A204.1 (cell line): ENCODE data around the gene DAB2IP.

Experiments
- FAIRE-seq: peaks from 2 replicates; lab custom pipeline; 2012; peaks lifted over from hg19 to GRCh38; lab: Jason Lieb, UNC

Gene DAB2IP

DNA sequence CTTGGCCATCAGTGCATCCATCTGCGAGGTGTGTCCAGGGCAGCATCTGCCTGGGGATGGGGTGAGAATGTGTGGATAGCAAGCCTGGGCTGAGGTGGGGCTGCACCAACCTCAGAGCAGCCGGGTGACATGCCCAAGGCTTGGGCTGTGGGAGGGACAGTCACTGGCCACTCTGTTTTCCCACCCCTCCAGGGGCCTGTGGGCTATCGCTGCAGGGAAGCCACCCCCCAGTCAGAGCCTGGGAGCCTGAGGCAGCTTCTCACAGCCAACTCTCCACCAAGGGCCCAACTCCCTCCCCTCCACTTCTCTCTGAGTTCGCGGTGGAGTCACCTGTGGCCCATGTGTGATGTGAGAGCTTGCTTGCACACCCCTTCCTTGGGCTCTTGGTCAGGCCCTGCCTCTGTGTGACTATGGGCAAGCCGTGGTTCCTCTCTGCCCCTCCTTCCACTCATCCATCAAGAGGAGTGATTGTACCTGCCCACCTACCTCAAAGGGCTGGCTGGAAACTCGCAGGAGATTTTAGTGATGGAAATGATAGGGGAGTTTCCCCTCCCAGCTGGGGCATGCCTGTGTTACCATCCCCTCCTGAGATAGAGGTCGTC lies 54.8 kb downstream of the DAB2IP start:
- no peak for FAIRE-seq

DNA sequence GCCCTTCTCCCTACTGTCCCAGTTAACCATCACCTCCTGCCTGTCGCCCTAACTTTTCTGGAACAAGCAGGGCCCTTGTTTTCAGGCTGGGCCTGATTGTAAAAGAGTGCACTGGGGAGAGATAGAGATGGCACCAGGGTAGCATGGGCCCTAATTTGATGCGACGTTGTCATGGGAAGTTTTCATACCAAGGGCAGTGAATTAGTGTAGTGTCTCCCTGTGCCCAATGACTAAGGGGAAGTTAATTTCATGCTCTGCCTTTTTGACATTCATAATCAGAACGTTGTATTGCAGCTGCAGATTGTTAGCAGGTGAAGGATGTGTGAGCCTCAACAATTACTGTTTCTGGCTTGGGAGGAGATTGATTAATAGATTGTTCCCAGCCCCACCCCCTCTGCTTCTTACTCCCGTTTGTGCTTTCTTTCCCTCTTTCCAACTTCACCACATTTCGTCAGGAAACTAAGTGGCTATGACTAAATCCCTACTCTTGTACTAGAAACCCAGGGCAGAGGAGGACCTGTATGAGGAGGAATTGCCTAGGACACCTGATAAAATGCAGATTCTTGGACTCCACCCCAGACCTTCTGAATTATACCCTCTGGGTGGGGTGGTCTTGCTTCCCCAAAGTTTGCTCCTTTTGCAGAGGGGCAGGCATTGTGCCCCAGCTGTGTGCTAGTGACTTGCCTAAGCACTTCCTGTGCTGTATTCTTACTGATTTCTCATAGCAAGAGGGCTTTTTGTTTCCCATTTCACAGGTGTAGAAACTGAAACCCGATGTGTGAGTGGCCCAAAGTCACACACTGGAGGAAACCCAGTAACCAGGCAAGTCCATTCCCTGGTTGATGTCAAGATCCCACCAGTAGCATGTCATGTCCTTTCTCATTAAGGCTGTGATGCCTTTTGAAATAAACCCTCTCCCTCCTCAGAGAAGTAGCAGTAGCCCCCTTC lies 56.3 kb downstream of the DAB2IP start:
- FAIRE-seq: no peak

DNA sequence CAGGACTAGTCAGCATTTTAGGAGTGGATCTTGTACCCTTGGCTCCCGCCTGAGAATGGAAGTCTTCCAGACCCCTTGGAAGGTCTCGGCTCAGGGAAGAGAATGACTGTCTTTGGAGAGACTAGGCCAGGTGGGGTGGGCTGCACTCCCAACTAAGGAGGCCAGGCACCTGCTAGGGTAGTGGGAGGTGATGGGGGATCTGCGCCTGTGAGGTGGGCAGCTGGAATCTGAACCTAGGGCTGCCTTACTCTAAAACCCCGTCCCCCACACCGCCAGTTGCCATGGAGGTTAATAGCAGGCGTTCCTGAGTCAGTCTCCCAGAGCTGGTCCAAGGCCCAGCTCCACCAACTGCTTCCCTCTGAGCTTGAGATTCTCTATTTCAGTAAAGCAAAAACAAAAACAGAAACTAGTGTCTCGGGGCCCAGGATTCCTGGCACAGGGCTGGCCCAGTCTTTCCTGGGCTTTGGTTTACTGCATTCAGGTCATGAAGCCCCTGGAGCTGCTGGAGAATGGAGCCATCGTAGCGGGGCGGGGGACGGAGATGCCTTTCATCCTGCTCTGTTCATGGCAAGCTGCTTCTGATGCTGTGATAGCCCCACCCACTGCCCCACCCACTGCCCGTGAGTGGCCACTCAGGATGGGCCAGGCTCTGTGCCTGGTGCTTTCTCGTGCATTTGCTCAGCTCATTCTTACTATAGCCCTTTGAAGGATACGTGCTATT lies 57.5 kb downstream of the DAB2IP start:
- FAIRE-seq: no peak

DNA sequence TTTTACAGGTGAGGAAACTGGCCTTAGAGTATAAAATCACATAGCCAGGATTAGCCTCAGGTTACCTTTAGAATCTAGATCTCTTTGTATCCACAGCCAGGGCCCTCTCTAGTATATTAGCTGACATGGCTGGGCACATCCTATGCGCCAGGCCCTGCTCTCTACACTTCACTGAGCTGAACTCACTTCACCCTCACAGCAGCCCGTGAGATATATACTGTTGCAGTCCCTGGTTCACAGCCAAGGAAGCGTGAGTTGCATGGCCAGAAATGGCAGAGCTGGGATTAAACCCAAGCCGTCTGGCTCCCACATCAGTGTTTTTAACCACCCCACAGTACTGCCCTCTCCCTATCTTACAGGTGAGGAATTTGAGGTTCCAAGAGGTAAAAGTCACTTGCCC lies 58.4 kb downstream of the DAB2IP start:
- no peak for FAIRE-seq

DNA sequence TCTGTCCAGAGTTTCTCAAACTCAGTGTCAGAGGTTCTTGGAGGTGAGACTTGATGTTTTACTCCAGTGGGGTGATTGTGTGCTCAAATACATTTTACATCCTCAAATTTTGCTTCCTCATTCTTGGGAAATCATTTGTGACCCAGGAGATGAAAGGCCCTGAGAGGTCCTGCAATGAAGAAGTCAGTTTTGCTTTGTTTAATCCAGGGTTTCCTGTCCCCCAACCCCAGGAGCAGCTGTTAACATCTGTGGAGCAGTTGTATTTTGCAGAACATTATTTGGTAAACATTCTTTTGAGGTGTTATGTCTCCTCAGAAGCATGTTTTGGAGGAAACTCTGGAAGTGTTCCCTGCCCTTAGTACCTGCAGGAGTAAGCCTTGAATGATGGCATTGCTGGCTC lies 59.8 kb downstream of the DAB2IP start:
- FAIRE-seq: no peak

DNA sequence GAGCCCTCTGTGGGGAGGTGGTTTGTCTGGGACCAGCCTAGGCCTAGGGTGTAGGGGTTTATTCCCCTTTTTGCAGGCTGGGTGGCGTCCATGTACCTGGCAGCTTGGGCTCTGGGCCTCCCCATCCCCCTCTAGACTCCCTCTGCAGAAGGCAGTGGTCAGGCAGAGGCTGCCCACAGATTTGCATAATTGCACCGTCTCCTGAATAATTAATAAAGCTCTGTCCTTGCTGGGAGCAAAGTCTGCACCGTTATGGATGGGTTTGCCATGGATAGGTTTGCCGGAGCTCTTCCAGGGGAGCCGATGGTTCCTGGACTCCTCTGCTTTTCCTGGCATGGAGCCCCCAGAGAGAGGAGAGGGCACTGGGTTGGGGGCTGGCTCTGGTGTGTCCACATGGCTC lies 60.4 kb downstream of the DAB2IP start:
- FAIRE-seq: no peak

DNA sequence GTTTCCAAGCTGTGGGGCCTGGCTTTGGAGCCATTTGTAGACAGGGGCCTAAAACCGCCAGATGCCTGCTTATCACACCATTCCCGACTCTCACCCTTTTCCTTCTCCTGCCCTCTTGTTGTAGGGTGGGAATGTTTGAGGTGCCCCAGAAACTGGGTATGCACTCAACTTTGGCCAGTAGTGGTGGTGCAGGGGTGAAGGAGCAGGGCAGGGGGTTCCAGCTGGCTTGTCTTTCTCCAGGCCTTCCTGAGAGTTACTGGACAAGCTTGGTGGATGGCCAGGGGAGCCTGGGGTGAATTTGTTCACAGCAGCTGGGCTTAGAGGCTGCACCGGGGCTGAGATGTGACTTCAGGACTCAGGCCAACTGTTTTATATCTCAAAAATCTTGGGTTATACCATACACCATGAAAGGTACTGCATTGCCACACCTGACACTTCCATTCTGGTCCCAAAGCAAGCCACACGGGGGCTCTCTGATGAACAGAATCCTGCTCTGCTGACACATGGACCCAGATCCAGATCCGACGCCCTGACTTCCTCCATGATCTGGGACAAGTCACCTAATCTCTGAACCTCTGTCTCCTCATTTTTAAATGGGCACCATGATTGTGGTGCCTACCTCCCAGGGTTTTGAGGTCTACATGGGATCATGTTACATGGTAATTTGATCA lies 62.1 kb downstream of the DAB2IP start:
- FAIRE-seq: no peak

DNA sequence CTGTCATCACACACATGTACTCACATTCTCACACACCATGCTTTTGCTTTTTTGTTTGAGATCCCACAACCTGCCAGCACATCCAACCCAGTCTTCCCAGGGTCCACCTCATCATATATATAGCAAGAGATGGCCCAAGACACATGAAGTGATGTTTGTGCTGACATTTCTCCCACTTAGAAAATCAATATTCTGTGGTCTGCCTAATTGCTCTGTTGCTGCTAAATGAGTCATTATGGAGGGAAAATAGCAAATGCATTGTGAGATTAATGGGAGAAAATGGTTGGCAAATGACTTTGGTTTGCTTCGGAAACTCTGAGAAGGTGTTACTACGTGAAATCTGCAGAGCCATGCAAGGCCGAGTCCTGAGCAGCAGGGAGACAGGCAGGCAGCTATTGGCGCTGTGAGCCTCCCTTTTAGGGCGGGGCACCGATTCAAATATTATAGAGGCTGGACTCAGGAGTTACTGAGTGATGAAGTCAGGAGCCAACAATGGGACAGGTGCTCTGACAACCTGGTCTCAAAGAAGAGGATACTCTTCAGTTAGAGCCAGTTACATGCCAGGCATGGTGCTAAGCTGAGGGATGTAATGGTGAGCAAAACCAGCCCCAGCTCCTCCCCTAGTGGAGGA lies 62.8 kb downstream of the DAB2IP start:
- FAIRE-seq: no peak

DNA sequence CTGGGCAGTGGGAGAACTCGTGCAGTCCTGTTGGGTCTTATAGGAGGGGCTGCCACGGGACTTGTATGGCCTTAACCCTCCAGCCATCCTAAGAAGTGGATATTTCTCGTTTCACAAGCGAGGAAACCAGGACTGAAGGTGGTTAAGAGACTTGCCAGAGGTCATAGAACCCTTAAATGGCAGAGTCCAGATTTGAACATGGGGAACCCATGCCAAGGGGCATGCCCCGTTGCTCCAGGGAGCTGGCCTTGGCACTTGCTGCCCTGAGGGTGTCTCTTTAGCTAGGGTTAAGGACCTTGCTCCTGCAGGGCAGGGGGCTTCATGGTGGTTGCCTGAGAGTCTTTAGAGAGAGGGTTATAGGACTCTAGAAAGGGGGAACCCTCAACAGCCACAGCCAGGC lies 63.4 kb downstream of the DAB2IP start:
- FAIRE-seq: no peak

DNA sequence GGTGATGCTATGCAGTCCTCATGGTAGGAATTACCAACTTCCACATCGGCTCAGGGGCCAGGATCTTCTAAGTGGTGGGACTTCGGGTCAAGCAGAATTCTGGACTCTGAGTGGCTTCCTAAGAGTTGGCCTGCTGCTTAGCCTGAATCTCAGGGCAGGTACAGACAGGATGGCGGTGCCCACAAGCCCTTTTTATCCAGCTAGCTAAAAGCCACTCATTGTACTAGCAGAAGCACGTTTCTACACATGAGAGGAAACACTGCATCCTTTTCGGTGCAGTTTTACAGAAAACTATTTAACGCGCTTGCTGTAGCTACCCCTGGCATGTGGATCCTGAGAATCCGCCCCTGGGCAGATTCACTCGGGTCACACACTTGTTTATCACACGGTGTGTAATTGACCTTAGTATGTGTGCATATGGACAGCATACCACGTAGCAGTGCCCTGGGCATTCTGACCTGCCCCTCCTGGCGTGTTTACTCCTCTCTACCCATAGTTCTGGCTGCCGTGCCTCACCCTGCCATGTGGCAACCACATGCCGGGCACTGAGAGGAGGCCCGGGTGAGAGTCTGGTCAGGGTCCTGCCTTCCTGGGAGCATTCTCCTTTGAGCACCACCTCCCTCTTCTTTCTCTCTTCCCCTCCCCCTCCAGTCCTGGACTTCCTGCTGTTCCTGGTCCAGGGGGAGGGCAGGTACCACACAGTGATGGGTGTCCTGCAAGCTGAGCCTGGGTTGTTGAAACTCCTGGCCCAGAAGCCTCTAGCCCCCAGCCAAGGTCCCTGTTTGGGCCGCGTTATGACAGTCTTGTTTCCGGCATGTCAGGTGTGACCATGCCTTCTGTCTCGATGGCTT lies 65.9 kb downstream of the DAB2IP start:
- FAIRE-seq: no peak

DNA sequence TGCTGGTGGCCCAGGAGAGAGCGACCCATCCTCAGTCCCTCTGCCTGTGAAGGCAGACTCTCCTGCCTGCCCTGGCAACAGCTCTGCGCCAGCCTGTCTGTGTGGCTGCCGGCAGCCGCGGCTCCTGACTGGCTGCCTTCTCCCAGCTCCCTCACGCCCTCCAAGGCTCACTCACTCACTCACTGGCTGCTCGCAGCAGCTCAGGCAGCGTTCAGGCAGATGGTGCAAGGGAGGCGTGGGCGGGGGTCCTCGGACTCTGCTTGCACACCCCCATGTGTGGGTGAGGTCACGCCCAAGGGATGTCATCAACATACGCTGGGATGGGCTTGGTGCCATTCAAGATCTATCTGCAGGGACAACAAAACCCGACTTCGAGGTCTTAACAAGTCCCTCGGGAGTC lies 66.7 kb downstream of the DAB2IP start:
- FAIRE-seq: no peak

DNA sequence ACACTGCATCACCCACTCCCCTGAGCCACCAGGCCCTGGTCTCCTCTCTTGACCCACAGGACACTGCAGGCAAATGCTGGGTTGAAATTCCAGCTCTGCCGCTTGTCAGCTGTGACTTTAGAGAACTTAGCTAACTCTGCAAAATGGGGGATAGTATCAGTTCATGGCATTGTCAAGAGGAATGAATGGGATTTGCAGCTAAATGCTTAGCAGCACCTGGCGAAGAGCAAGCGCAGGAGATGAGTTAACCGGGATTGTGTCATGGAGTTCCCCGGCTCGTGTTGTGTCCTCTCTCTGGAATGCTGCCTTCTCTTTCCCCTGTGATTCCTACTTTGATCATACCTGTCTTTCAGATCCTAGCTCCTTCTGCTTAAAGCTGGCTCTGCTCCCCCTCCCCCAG lies 67.1 kb downstream of the DAB2IP start:
- no peak for FAIRE-seq

DNA sequence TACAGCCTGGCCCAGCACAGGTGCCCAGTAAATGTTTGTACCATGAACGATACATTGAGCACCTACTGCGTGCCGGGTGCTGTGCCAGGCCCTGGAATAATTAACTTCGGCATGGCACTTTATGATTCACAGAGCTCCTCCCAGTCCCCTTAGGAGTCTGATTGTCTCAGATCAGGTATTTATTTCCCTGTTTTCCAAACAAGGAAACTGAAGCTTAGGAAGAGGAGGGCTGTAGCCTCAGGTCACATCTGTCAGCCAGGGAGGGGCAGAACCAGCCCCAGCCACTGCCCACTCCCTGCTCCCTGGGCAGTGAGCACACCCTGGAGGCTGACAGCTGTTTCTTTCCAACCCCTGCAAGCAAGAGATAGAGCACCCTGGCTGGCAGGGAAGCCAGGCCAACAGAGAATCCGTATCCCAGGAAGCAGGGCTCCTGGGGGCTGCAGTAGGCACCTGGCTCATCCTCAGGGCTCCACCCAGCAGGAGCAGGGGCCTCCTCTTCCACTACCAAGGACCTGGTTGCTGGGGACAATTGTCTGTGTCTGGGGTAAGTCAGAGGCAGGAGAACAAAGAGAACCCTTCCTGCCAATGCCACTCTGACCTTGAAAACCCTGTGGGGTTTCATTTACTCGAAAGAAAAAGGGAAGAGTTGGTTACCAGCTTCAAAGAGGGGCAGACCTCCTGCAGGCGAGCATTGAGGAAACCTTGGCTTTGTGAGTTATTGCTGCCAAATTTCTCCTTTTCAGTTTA lies 69.0 kb downstream of the DAB2IP start:
- no peak for FAIRE-seq

DNA sequence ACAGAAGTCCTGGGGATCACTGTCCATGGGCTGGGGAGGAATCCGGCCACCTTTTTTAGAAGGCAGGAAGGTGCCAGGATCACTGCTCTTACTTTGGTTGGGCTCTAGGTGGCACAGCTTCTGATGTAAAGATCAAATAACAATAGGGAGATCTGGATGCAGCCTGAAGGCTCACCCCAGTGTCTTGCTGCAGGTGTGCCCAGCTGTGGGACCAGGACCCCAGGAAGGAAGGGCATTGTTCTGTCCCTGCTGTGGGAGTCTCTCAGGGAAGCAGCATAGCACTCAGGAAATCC lies 69.6 kb downstream of the DAB2IP start:
- no peak for FAIRE-seq

DNA sequence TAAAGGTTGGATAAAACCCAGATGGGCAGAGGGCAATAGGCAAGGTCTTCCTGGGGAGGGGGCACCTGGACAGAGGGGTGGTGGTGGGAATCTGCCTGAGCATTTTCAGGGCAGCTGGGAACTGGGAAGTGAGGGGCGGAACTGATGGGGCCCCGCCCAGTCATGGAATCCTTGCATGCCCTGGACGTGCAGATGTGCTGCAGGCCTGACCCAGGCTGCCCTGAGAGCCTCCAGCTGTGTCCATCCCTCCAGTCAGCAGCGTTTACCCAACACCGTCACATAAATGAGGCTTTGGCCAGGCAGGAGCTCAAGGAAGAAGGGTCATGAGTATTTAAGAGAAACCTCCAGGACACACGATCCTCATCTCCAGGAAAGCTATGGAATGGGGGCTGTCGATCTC lies 70.3 kb downstream of the DAB2IP start:
- no peak for FAIRE-seq

DNA sequence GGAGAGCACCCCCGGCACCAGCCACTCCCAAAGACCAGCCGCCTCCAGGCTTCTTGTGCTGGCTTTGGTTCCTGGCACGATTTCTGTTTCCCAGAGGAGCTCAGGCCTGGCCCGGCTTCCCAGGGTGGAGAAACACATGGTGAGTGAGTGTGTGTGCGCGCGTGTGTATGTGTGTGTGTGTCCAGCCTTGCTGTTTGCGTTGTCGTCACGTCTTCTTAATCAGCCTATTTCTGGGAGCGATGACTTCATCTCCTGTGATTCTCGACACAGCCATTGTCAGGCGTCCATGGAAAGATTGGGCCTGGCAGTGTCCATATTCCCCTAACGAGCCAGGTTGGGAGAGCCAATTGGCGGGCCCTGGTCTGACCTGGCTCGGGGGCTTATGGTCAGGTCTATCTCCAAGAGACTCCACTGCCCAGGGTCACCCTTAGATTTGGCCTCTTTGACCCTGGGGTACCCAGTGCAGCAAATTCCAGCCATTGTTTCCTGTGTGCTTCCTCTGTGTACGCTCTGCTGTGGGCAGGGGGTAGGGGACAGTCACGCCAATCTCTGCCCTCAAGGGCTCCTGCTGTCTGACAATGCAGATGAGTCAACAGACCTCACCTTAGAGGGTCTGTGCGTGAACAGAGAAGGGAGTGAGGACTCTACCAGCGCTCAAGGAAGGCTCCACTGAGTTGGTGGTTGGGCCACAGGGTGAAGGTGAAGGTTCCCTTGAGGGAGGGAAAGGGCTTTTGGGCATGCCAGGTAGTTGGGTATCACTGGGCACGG lies 73.8 kb downstream of the DAB2IP start:
- FAIRE-seq: no peak

DNA sequence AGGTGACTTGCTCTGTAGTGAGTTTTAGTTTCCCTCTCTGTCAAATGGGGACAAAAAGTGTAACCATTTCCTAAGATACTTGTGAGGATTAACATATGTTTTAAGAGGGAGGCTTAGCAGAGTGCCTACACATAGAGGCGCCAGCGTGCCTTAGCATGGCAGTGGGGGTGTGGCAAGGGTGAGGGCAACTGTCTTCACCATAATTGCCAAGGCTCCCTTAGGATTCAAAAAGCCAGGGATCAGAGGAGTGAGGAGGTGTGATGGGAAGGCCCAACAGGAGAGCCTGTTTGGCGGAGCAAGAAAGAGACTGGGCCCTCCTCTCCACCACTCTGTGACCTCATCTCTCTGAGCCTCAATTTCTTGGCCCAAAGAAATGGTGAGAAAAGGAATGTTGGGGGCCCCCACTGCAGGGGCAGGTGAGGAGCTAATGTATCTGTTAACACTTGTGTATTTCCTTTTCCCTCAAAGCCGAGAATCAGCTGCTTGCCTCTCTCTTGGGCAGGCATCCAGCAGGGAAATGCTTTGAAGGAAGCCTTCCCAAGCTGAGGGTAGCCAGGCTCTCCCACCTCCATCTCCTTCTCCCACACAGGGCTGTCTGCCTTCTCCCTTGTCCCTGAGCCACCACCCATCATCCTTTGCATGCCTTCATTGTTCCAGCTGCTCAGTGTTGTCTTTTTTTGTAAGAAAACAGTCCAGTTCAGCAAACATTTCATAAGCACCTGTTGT lies 76.0 kb downstream of the DAB2IP start:
- no peak for FAIRE-seq

DNA sequence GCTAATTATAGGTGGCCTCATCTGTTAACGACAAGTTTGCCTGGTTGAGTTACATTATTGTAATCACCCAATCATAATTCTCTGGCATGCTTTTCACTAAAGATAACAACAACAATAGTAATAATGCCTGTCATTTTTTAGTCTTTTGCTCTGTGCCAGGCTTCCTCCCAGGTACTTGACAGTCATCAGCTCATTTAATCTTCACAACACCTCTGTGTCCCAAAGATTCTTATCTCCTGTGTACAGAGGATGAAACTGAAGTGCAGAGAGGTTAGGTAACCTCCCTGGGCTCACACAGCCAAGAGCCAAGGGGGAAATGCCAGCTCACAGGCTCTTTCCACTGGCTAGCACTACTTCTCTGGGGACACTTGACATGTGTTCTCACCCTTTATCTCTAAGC lies 77.5 kb downstream of the DAB2IP start:
- no peak for FAIRE-seq
